Astrocyte (in vitro differentiated cells and primary cell): ENCODE data around the gene FGFR3.

Experiments used
- CTCF ChIP-seq: IDR thresholded peaks from 2 replicates; pipeline ENCODE4 v1.5.1; 2011; ENCODE audit warnings: low read depth, mild to moderate bottlenecking, inconsistent platforms, low read length, moderate library complexity; ENCODE audit not compliant: insufficient read depth
- EZH2 ChIP-seq: IDR thresholded peaks from 2 replicates; pipeline ENCODE4 v1.6.1; 2012; ENCODE audit warnings: mild to moderate bottlenecking, low read length, inconsistent platforms; ENCODE audit not compliant: insufficient read depth

GRCh38 chr4:1763070-1763549 lies 30.0 kb upstream of the FGFR3 start:
- TF ChIP-seq CTCF (no peak), EZH2 (no peak)
